Fibroblast of lung (primary cell): ENCODE data around the gene PARS2. TPM values are rescaled to one million over a fixed set of nuclear protein-coding genes. Genes with fewer than 3 reads are reported as not detected.
A peak's percentile ranks its signal among the peaks of the same experiment; 100 is the strongest.

ENCODE experiments used
- DNase-seq, 2 donors: peaks; one replicate each; pipeline versions ENCODE4 v3.0.0 to v3.0.0-alpha.2; 2010; ENCODE audit warnings: low read depth in 2 of 2
- H2AFZ ChIP-seq: 2 replicates; pipeline ENCODE4 v1.5.1; 2012; ENCODE audit warnings: low read length, control low read depth, inconsistent platforms
- H3K27ac ChIP-seq: 2 replicates; pipeline ENCODE4 v1.5.1; 2011; ENCODE audit warnings: low read length, control low read depth; ENCODE audit not compliant: insufficient read depth
- H3K27me3 ChIP-seq: 2 replicates; pipeline ENCODE4 v1.5.1; 2011; ENCODE audit warnings: mild to moderate bottlenecking, low read length; ENCODE audit not compliant: control insufficient read depth, insufficient read depth
- H3K36me3 ChIP-seq: 2 replicates; pipeline ENCODE4 v1.5.1; 2011; ENCODE audit warnings: low read length; ENCODE audit not compliant: control insufficient read depth, insufficient read depth
- H3K4me1 ChIP-seq: 2 replicates; pipeline ENCODE4 v1.5.1; 2011; ENCODE audit warnings: low read length; ENCODE audit not compliant: control insufficient read depth, insufficient read depth; ENCODE audit errors: extremely low read depth
- H3K4me2 ChIP-seq: 2 replicates; pipeline ENCODE4 v1.5.1; 2011; ENCODE audit warnings: low read length, control low read depth; ENCODE audit not compliant: insufficient read depth; ENCODE audit errors: extremely low read depth
- H3K4me3 ChIP-seq, 4 experiments: fragments of 200-600 bp in 1 of 4; sonication (generic) in 1 of 4; replicated peaks in 1 of 4; 2 replicates each; pipeline ENCODE4 v1.5.1; 2011 to 2016; ENCODE audit warnings: low read length in 4 of 4, low read depth in 3 of 4, mild to moderate bottlenecking in 3 of 4, control low read depth in 2 of 4, inconsistent platforms in 1 of 4, mixed read lengths in 1 of 4; ENCODE audit not compliant: insufficient read depth in 1 of 4; ENCODE audit errors: control extremely low read depth in 1 of 4
- H3K79me2 ChIP-seq: 2 replicates; pipeline ENCODE4 v1.5.1; 2012; ENCODE audit warnings: mild to moderate bottlenecking, low read length, inconsistent platforms; ENCODE audit not compliant: control insufficient read depth, insufficient read depth
- H3K9ac ChIP-seq: 2 replicates; pipeline ENCODE4 v1.5.1; 2011; ENCODE audit warnings: mild to moderate bottlenecking, low read length, control low read depth; ENCODE audit not compliant: insufficient read depth
- H3K9me3 ChIP-seq: 2 replicates; pipeline ENCODE4 v1.5.1; 2012; ENCODE audit warnings: low read depth, low read length; ENCODE audit not compliant: control insufficient read depth, insufficient read depth
- H4K20me1 ChIP-seq: 2 replicates; pipeline ENCODE4 v1.5.1; 2011; ENCODE audit warnings: low read length; ENCODE audit not compliant: control insufficient read depth, insufficient read depth; ENCODE audit errors: extremely low read depth
- EZH2 ChIP-seq: IDR thresholded peaks from 2 replicates; pipeline ENCODE4 v1.5.1; 2012; ENCODE audit warnings: low read length, control low read depth, mild to moderate bottlenecking; ENCODE audit errors: missing control alignments
- polyA plus RNA-seq, 2 donors: library from polyadenylated mRNA; depleted of rRNA in 1 of 2; stranded (reverse) in 1 of 2; unstranded in 1 of 2; fragments of >200 nt; gene quantifications; 2 replicates each; pipeline ENCODE4 v1.2.1, GENCODE V29; 2011 to 2012; ENCODE audit warnings: missing spikeins in 1 of 2
- total RNA-seq: library from RNA; depleted of rRNA; stranded (reverse); fragments of >200 nt; gene quantifications from 2 replicates; pipeline ENCODE4 v1.2.1, GENCODE V29; 2014
- TF ChIP-seq, protein P1 (sequence below), 2 donors: IDR thresholded peaks in 1 of 2; conservative IDR thresholded peaks in 1 of 2; 1 replicate in 1 of 2; 2 replicates in 1 of 2; pipeline ENCODE4 v1.5.1; 2011 to 2012; ENCODE audit warnings: low read length in 2 of 2, control low read depth in 1 of 2, inconsistent platforms in 1 of 2, low read depth in 1 of 2, mild to moderate bottlenecking in 1 of 2

The PARS2 gene
- total and polyA plus RNA-seq, 2 donors (not counting 1 experiment from before 2014, with no cell fraction given) = 3.4 to 5.4 TPM

DNA sequence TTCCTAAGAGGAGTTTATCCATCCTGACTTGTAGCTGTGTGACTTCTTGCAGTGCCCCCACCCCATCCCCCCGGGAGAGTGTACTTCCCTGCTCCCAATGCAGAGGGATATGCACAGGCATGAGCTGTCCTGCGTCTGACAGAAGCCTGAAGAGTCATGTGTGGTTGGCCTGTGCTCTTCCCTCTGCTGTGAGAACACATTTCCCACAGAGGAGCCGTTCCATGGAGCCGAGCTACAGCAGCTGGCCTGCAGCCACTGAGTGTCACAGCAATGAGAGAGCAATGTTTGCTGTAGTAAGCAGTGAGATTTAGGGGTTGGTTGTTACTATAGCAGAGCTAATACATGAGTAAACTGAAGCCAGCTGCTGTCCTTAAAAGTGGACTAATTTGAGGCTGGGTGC, 22.0 kb downstream of the PARS2 start:
- Histone ChIP-seq H3K27ac (no peak overlapping the region), H3K9me3 (no peaks in the 10 kb centered on the region), H3K27me3 (no peaks in the 10 kb centered on the region), H3K79me2 (no peaks in the 10 kb centered on the region), H3K9ac (no peak overlapping the region), H2AFZ (no peak overlapping the region), H3K4me3 (no peak overlapping the region), H4K20me1 (no peaks in the 10 kb centered on the region), H3K4me1 (no peaks in the 10 kb centered on the region), H3K4me2 (no peak overlapping the region), H3K36me3 (peaks cover 13% of the 10 kb centered on the region)
- DNase-seq = peak in 1 of 2 donors; percentile 31
- TF ChIP-seq EZH2 = no peak
- TF ChIP-seq, protein P1, sequence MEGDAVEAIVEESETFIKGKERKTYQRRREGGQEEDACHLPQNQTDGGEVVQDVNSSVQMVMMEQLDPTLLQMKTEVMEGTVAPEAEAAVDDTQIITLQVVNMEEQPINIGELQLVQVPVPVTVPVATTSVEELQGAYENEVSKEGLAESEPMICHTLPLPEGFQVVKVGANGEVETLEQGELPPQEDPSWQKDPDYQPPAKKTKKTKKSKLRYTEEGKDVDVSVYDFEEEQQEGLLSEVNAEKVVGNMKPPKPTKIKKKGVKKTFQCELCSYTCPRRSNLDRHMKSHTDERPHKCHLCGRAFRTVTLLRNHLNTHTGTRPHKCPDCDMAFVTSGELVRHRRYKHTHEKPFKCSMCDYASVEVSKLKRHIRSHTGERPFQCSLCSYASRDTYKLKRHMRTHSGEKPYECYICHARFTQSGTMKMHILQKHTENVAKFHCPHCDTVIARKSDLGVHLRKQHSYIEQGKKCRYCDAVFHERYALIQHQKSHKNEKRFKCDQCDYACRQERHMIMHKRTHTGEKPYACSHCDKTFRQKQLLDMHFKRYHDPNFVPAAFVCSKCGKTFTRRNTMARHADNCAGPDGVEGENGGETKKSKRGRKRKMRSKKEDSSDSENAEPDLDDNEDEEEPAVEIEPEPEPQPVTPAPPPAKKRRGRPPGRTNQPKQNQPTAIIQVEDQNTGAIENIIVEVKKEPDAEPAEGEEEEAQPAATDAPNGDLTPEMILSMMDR (conservative IDR thresholded peaks at IDR 0.05 in 1 of 2, IDR thresholded peaks at IDR 0.05 in 1 of 2; ENCODE audit: low read depth in 1 of 2, low read length in 2 of 2) = no peak

DNA sequence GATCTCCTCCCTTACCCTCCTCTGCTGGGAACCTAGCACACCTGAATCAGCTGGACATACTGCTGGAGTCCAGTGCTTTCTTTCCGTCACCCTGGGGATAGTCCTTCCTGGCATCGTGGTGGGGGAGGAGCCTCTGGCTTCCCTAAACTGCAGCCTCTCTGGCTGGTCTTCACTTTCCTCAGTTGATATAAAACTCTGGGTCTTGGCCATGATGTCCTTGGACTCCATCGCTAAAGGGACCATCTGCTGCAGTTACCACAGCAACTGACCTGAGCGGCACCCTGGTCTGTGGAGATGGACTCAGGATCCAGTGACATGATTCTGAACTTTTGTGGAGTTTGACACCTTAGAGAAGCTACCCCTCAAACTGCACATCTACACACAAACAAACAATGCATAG, 22.8 kb downstream of the PARS2 start:
- Histone ChIP-seq H3K4me1 (no peaks in the 10 kb centered on the region), H3K79me2 (no peaks in the 10 kb centered on the region), H3K4me3 (no peak overlapping the region), H3K9me3 (no peaks in the 10 kb centered on the region), H3K27me3 (no peaks in the 10 kb centered on the region), H3K27ac (no peak overlapping the region), H3K9ac (no peak overlapping the region), H3K4me2 (no peak overlapping the region), H4K20me1 (no peaks in the 10 kb centered on the region), H2AFZ (no peak overlapping the region), H3K36me3 (peaks cover 17% of the 10 kb centered on the region)
- TF ChIP-seq EZH2 = no peak
- TF ChIP-seq, protein P1 (conservative IDR thresholded peaks at IDR 0.05 in 1 of 2, IDR thresholded peaks at IDR 0.05 in 1 of 2; ENCODE audit: low read depth in 1 of 2, low read length in 2 of 2) = no peak
- DNase-seq = no peak

- no peak overlapping the region for H3K9ac ChIP-seq
- H3K79me2 ChIP-seq = no peaks in the 10 kb centered on the region
- peaks cover 13% of the 10 kb centered on the region for H3K36me3 ChIP-seq
- no peaks in the 10 kb centered on the region for H4K20me1 ChIP-seq
- no peaks in the 10 kb centered on the region for H3K9me3 ChIP-seq
- H3K27me3 ChIP-seq = no peaks in the 10 kb centered on the region
- H3K4me1 ChIP-seq = no peaks in the 10 kb centered on the region
- H2AFZ ChIP-seq = no peak overlapping the region
- H3K4me2 ChIP-seq = no peak overlapping the region
- no peak overlapping the region for H3K27ac ChIP-seq
- H3K4me3 ChIP-seq = no peak overlapping the region
- TF ChIP-seq, protein P1 (conservative IDR thresholded peaks at IDR 0.05 in 1 of 2, IDR thresholded peaks at IDR 0.05 in 1 of 2; ENCODE audit: low read depth in 1 of 2, low read length in 2 of 2) = no peak
- TF ChIP-seq EZH2 = no peak
- DNase-seq = no peak
Observed at GRCh38 chr1:54738244-54738643, 26.1 kb downstream of the PARS2 start.
